ENCODE data around the gene CMTM3.
"Not testable (repeated sequence)": the region's sequence is repeated elsewhere in the genome, so short reads cannot be mapped to it uniquely, and the experiment has no call there.

The CMTM3 gene

GRCh38 chr16:66622863-66623262 is 18.4 kb downstream of the CMTM3 start:
- no peaks in the 10 kb centered on the region for H3K9me3 ChIP-seq (ENCODE audit: insufficient read depth, low read depth, low read length)

GRCh38 chr16:66623755-66624154 is 19.3 kb downstream of the CMTM3 start:
- Histone ChIP-seq H3K27me3 (ENCODE audit: insufficient read depth, low read length) (no peaks in the 10 kb centered on the region), H3K36me3 (ENCODE audit: insufficient read depth, low read length) (peaks cover 35% of the 10 kb centered on the region), H3K9ac (ENCODE audit: low read depth, low read length) (no peak overlapping the region), H3K9me3 (ENCODE audit: insufficient read depth, low read depth, low read length) (no peaks in the 10 kb centered on the region), H3K4me3 (ENCODE audit: low read length) (no peak overlapping the region), H3K27ac (ENCODE audit: low read depth, low read length) (no peak overlapping the region), H3K4me1 (ENCODE audit: insufficient read depth, low read length) (peaks cover 9% of the 10 kb centered on the region; the same call in 1 of the 2 replicates)
- WGBS, result 92% methylated on average over 3 of the region's 3 CpGs

More at GRCh38 chr16:66622863-66623262, 18.4 kb downstream of the CMTM3 start:
- Histone ChIP-seq H3K9ac (ENCODE audit: low read depth, low read length) (no peak overlapping the region), H3K27ac (ENCODE audit: low read depth, low read length) (no peak overlapping the region), H3K27me3 (ENCODE audit: insufficient read depth, low read length) (no peaks in the 10 kb centered on the region), H3K36me3 (ENCODE audit: insufficient read depth, low read length) (peaks cover 40% of the 10 kb centered on the region), H3K4me1 (ENCODE audit: insufficient read depth, low read length) (peaks cover 12% of the 10 kb centered on the region; the same call in 1 of the 2 replicates), H3K4me3 (ENCODE audit: low read length) (no peak overlapping the region)
- 90% methylated on average over 3 of the region's 3 CpGs for WGBS

DNA sequence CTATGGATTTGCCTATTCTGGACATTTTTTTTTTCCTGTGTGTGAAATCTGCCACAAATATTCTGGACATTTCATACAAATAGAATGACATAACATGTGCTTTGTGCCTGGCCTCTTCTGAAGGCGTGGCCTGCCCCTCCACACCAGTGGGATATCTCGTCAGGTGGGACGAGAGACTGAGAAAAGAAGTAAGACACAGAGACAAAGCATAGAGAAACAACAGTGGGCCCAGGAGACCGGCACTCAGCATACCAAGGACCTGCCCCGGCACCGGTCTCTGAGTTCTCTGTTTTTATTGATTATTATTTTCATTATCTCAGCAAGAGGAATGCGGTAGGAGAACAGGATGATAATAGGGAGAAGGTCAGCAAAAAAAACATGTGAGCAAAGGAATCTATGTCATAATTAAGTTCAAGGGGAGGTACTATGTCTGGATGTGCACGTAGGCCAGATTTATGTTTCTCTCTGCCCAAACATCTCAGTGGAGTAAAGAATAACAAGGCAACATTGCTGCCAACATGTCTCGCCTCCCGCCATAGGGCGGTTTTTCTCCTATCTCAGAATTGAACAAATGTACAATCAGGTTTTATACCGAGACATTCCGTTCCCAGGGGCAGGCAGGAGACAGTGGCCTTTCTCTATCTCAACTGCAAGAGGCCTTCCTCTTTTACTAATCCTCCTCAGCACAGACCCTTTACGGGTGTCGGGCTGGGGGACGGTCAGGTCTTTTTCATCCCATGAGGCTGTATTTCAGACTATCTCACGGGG is 23.3 kb downstream of the CMTM3 start:
- H3K9me3 ChIP-seq (ENCODE audit: insufficient read depth, low read depth, low read length); H3K9ac ChIP-seq (ENCODE audit: low read depth, low read length); H3K27me3 ChIP-seq (ENCODE audit: insufficient read depth, low read length); H3K4me3 ChIP-seq (ENCODE audit: low read length); H3K27ac ChIP-seq (ENCODE audit: low read depth, low read length); H3K4me1 ChIP-seq (ENCODE audit: insufficient read depth, low read length): not testable (repeated sequence)
- 93% methylated on average over 15 of the region's 17 CpGs for WGBS
- H3K36me3 ChIP-seq (ENCODE audit: insufficient read depth, low read length), result peaks cover 13% of the 10 kb centered on the region; the same call in 1 of the 2 replicates

DNA sequence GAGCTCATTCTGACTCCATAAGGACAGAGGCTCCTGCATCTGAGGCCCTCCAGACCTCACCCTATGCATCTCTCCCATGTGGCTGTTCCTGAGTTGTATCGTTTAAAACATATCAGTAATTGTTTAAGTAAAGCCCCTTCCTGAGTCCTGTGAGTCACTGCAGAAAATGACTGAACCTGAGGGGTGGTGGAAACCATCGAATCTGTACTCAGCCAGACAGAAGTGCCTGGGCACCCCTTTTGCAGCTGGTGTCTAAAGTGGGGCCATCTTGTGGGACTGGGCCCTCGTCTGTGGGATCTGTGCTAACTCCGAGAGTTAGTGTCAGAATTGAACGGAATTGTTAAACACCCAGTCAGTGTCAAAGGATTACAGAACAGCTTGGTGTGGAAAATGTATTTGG is 25.4 kb downstream of the CMTM3 start:
- no peak overlapping the region for H3K4me3 ChIP-seq (ENCODE audit: low read length)
- no peak overlapping the region for H3K9ac ChIP-seq (ENCODE audit: low read depth, low read length)
- H3K4me1 ChIP-seq (ENCODE audit: insufficient read depth, low read length), result no peaks in the 10 kb centered on the region
- WGBS, result 90% methylated on average over 5 of the region's 5 CpGs
- H3K27ac ChIP-seq (ENCODE audit: low read depth, low read length), result no peak overlapping the region
- H3K36me3 ChIP-seq (ENCODE audit: insufficient read depth, low read length), result peaks cover 10% of the 10 kb centered on the region; the same call in 1 of the 2 replicates
- no peaks in the 10 kb centered on the region for H3K27me3 ChIP-seq (ENCODE audit: insufficient read depth, low read length)
- no peaks in the 10 kb centered on the region for H3K9me3 ChIP-seq (ENCODE audit: insufficient read depth, low read depth, low read length)

DNA sequence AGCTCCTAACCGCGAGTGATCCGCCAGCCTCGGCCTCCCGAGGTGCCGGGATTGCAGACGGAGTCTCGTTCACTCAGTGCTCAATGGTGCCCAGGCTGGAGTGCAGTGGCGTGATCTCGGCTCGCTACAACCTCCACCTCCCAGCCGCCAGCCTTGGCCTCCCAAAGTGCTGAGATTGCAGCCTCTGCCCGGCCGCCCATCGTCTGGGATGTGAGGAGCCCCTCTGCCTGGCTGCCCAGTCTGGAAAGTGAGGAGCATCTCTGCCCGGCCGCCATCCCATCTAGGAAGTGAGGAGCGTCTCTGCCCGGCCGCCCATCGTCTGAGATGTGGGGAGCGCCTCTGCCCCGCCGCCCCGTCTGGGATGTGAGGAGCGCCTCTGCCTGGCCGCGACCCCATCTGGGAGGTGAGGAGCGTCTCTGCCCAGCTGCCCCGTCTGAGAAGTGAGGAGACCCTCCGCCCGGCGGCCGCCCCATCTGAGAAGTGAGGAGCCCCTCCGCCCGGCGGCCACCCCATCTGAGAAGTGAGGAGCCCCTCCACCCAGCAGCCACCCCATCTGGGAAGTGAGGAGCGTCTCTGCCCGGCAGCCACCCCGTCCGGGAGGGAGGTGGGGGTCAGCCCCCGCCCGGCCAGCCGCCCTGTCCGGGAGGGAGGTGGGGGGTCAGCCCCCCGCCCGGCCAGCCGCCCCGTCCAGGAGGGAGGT is 26.2 kb downstream of the CMTM3 start:
- not testable (repeated sequence) for H3K9ac ChIP-seq (ENCODE audit: low read depth, low read length); H3K27me3 ChIP-seq (ENCODE audit: insufficient read depth, low read length); H3K4me1 ChIP-seq (ENCODE audit: insufficient read depth, low read length); H3K27ac ChIP-seq (ENCODE audit: low read depth, low read length); H3K9me3 ChIP-seq (ENCODE audit: insufficient read depth, low read depth, low read length); H3K4me3 ChIP-seq (ENCODE audit: low read length)
- H3K36me3 ChIP-seq (ENCODE audit: insufficient read depth, low read length), result peaks cover 16% of the 10 kb centered on the region; the same call in 1 of the 2 replicates
- 97% methylated on average over 23 of the region's 49 CpGs for WGBS

GRCh38 chr16:66631558-66631957 is 27.1 kb downstream of the CMTM3 start:
- not testable (repeated sequence) for H3K27me3 ChIP-seq (ENCODE audit: insufficient read depth, low read length); H3K4me1 ChIP-seq (ENCODE audit: insufficient read depth, low read length); H3K9me3 ChIP-seq (ENCODE audit: insufficient read depth, low read depth, low read length); H3K9ac ChIP-seq (ENCODE audit: low read depth, low read length); H3K4me3 ChIP-seq (ENCODE audit: low read length); H3K27ac ChIP-seq (ENCODE audit: low read depth, low read length)
- no CpG with 5 or more reads among the region's 4 CpGs for WGBS
- H3K36me3 ChIP-seq (ENCODE audit: insufficient read depth, low read length), result peaks cover 20% of the 10 kb centered on the region; the same call in 1 of the 2 replicates

DNA sequence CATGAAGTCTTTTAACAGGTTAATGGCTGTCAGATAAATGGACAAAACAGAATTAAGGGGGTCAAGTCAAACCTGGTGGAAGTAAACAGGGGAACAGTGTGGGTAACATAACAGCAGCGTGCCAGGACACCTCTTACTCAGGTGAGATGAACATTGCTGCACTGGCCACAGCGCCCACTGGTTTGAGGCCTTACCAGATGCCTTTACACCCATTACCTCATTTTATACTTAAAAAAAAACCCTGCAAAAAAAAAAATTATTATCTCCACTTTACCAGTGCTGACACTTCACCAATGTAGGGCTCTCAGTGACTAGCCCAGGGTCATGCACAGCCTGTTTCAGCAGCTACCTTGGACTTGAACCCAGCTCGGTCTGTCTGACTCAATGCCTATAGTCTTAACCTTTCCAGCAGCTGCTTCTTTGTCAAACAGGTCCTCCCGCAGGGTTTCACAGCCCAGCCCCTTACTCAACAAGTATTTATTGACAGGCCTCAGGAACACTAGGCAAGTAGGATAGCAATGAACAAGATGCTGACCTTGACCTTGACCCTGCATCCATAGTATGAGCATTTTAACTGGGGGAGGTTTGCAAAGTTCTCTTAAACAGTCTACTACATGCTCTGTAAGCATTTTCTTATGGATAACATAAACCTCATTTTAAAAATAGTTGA is 30.2 kb downstream of the CMTM3 start:
- Histone ChIP-seq H3K9ac (ENCODE audit: low read depth, low read length) (no peak overlapping the region), H3K4me1 (ENCODE audit: insufficient read depth, low read length) (peaks cover 9% of the 10 kb centered on the region), H3K36me3 (ENCODE audit: insufficient read depth, low read length) (peaks cover 15% of the 10 kb centered on the region; the same call in 1 of the 2 replicates), H3K27ac (ENCODE audit: low read depth, low read length) (no peak overlapping the region), H3K27me3 (ENCODE audit: insufficient read depth, low read length) (no peaks in the 10 kb centered on the region), H3K9me3 (ENCODE audit: insufficient read depth, low read depth, low read length) (no peaks in the 10 kb centered on the region), H3K4me3 (ENCODE audit: low read length) (no peak overlapping the region)
- 84% methylated on average over 4 of the region's 4 CpGs for WGBS

DNA sequence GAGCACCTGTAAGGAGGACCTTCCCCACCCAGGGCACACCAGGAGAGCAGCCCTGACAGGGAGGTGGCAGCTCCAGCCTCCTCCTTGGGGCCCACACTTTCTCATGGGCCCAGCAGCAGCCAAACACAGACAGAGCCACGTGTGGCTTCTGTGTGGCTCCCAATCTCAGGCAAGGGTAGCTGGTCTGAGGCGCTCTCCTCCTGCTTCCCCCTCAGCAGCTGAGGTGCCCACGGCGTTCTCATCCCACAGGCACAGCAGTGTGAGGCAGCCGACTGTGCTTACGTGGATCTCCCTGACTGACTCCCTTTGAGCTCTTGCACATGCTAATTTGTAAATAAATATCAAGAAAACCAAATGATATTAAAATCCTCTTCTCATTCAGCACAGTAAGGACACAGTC is 30.9 kb downstream of the CMTM3 start:
- WGBS, result 80% methylated on average over 6 of the region's 6 CpGs
- H3K36me3 ChIP-seq (ENCODE audit: insufficient read depth, low read length), result peaks cover 15% of the 10 kb centered on the region; the same call in 1 of the 2 replicates
- peaks cover 11% of the 10 kb centered on the region for H3K4me1 ChIP-seq (ENCODE audit: insufficient read depth, low read length)
- no peak overlapping the region for H3K4me3 ChIP-seq (ENCODE audit: low read length)
- H3K9ac ChIP-seq (ENCODE audit: low read depth, low read length), result no peak overlapping the region
- no peak overlapping the region for H3K27ac ChIP-seq (ENCODE audit: low read depth, low read length)
- H3K9me3 ChIP-seq (ENCODE audit: insufficient read depth, low read depth, low read length), result no peaks in the 10 kb centered on the region
- H3K27me3 ChIP-seq (ENCODE audit: insufficient read depth, low read length), result no peaks in the 10 kb centered on the region

DNA sequence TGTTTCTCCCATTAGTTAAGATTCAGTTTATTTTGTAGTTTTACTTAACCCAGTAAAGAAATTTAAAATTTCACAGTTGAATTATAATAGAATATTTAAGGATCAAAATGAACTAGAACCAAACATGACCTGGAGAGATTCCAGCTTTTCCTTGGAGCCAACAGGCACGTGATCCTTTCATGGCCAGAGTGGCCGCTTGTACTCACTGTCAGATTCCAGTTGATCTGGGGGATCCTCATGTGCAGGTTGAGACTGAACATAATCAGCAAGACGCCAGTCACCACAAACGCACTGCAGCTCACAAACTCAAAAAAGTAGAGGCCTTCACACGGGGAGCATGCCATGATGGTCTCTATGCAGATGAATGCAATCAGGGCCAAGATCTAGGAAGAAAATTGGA is 31.7 kb downstream of the CMTM3 start:
- Histone ChIP-seq H3K27ac (ENCODE audit: low read depth, low read length) (no peak overlapping the region), H3K4me1 (ENCODE audit: insufficient read depth, low read length) (peaks cover 11% of the 10 kb centered on the region), H3K27me3 (ENCODE audit: insufficient read depth, low read length) (no peaks in the 10 kb centered on the region), H3K9ac (ENCODE audit: low read depth, low read length) (no peak overlapping the region), H3K4me3 (ENCODE audit: low read length) (no peak overlapping the region), H3K36me3 (ENCODE audit: insufficient read depth, low read length) (peaks cover 15% of the 10 kb centered on the region; the same call in 1 of the 2 replicates), H3K9me3 (ENCODE audit: insufficient read depth, low read depth, low read length) (no peaks in the 10 kb centered on the region)
- WGBS, result 91% methylated on average over 5 of the region's 5 CpGs

DNA sequence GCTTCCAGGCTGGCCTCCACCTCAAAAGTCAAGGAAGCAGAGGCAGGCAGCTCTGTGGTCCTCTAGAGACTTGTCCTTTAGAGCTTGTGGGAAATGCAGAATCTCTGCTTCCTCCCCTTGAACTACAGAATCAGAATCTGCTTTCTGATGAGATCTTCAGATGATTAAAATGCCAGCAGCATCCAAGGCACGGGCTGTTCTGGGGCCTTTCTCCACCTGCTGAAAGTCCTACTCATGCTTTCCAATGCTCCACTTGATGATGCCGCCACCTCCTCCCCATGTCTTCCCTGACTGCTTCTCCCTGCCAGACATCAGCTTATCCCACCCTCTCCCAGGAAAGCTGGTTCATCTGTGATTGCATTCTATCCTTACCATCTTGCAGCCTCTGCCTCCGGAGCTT is 33.3 kb downstream of the CMTM3 start:
- H3K9ac ChIP-seq (ENCODE audit: low read depth, low read length), result no peak overlapping the region
- peaks cover 15% of the 10 kb centered on the region; the same call in 1 of the 2 replicates for H3K36me3 ChIP-seq (ENCODE audit: insufficient read depth, low read length)
- peaks cover 11% of the 10 kb centered on the region for H3K4me1 ChIP-seq (ENCODE audit: insufficient read depth, low read length)
- no peak overlapping the region for H3K4me3 ChIP-seq (ENCODE audit: low read length)
- 86% methylated on average over 3 of the region's 3 CpGs for WGBS
- H3K27ac ChIP-seq (ENCODE audit: low read depth, low read length), result no peak overlapping the region
- no peaks in the 10 kb centered on the region for H3K27me3 ChIP-seq (ENCODE audit: insufficient read depth, low read length)
- no peaks in the 10 kb centered on the region for H3K9me3 ChIP-seq (ENCODE audit: insufficient read depth, low read depth, low read length)
